Measurements from ENCODE around the gene GSG1L. TPM values are rescaled to one million over a fixed set of nuclear protein-coding genes. Genes with fewer than 3 reads are reported as not detected.

Gene GSG1L
- total RNA-seq, 2 donors from 2014 or later: not detected

DNA sequence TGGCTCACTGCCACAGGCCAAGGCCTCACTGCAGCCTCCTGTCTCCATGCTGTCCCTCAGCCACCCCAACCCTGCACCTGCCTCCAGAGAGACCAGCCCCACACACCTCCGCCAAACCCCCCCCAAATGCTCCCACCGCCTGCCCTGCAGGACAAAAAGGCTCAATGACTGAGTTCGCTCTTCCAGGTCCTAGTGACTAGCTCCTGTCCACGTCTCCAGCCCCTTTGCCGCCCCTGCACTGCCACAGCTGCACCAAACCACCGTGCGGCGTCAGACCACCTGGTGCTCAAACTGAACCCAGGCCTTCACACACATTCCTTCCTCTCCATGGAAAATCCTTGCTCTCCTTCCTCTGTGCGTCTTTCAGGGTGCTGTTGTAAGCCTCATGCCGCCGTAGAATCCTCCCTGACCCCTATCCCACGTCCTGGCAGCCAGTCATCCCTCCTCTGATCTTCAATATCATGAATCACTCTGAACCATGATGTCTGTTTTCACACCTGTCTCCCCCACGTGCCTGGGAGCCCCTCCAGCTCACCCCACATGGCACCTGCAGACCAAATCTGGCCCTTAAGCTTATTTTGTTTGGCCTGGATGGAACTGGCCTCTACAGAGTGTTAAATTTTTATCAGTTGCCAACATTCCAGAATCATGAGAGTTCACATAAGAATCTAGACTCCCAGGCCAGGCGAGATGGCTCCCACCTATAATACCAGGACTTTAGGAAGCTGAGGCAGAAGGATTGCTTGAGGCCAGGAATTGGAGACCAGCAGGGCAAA, 4.3 kb upstream of the GSG1L start:
- Mint-ChIP-seq H3K36me3 (ENCODE audit: insufficient read depth in 2 of 2) (no peaks in the 10 kb centered on the region), H3K27ac (no peak overlapping the region), H3K9me3 (no peaks in the 10 kb centered on the region), H3K27me3 (ENCODE audit: low read depth) (peaks cover 14% of the 10 kb centered on the region), H3K4me3 (no peak overlapping the region), H3K4me1 (ENCODE audit: low read depth) (no peaks in the 10 kb centered on the region)
- ATAC-seq (replicated peaks in 1 of 2): no peak
- no peak for DNase-seq

DNA sequence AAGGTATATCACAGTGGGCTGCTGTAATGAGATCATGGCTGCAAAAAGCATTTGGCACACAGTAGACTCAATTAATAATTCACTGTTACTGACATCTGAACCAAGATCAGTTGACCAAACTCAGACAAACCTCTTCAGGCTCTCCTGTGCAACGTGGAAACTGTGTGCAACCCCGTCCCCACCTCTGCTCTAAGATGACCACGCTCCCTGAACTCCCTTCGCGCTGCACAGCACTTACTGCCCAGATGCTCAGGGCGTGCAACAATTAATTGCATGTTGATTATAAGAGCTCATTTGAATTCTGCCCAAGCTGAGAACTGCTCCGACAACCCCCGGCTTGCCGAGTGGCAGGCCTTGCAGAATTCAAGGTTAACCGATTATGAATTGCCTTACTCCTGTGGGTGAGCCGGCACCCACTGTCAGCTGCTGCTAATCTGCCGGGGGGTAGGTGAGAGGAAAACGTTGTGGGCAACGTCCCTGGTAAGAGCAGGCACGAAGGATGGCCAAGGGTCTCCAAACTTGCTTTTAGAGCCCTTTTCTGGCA, 1.3 kb upstream of the GSG1L start:
- DNase-seq (no peak), ATAC-seq (replicated peaks in 1 of 2) (no peak)
- no peaks in the 10 kb centered on the region for H3K4me1 Mint-ChIP-seq (ENCODE audit: low read depth)
- no peak overlapping the region for H3K27ac Mint-ChIP-seq
- peak overlapping the region in 1 of 2 donors; percentile 10 for H3K4me3 Mint-ChIP-seq
- no peaks in the 10 kb centered on the region for H3K36me3 Mint-ChIP-seq (ENCODE audit: insufficient read depth in 2 of 2)
- no peaks in the 10 kb centered on the region for H3K9me3 Mint-ChIP-seq
- peaks cover 39% of the 10 kb centered on the region for H3K27me3 Mint-ChIP-seq (ENCODE audit: low read depth)

DNA sequence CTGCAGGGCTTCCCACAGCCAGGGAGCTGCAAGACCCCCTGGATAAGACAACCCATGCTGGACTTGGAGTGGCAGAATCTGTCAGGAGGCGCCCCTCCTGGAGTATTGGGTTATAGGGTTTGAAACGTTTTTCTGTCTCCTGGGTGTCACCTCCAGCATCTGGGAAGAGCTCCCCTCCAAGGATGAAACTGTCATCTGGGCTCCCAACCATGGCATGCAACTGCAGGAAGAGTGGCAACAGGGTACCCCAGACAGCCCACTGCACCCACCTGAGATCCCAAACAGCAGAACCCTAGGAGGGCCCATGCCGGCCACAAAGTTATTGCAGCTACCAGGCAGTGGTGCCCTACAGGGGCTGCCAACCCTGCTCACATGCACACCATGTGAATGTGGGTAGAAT, 636 bp upstream of the GSG1L start:
- no peak for DNase-seq
- no peak for ATAC-seq (replicated peaks in 1 of 2)
- Mint-ChIP-seq H3K27me3 (ENCODE audit: low read depth) (peaks cover 45% of the 10 kb centered on the region), H3K36me3 (ENCODE audit: insufficient read depth in 2 of 2) (no peaks in the 10 kb centered on the region), H3K9me3 (no peaks in the 10 kb centered on the region), H3K27ac (no peak overlapping the region), H3K4me1 (ENCODE audit: low read depth) (peaks cover 3% of the 10 kb centered on the region), H3K4me3 (no peak overlapping the region)

DNA sequence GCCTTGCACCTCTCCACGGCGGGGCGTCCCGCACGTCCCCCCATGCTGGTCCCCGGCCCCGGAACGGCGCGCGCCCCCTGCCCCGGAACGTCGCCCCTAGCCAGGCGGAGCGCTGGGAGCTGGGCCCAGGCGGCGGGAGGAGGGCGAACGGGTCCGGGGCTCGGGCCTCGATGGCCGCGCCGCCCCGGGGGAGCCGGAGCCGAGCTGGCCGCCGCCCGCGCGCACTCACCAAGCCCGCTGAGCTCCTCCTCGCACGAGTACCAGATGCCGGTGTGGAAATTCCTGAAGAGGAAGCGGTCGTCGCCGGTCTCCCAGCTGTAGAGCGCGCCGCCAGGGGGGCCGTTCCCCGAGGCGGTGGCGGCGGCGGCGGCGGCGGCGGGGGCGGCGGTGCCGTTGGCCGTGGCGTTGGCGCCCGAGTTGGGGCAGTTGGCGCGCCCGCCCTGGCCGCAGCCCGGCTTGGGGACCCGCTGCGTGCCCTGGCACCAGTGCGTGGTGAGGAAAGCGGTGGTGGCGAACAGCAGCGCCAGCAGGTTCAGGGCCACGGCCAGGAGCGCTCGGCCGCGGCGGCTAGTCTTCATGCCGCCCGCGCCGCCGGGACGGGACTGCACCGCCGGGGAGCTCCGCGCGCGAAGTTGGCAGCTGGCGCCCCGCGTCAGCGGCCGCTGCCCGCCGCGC, 530 bp downstream of the GSG1L start:
- no peak overlapping the region for H3K27ac Mint-ChIP-seq
- ATAC-seq (replicated peaks in 1 of 2) (peak; percentile 15 to 18), DNase-seq (no peak)
- no peaks in the 10 kb centered on the region for H3K36me3 Mint-ChIP-seq (ENCODE audit: insufficient read depth in 2 of 2)
- peaks cover 53% of the 10 kb centered on the region for H3K27me3 Mint-ChIP-seq (ENCODE audit: low read depth)
- H3K4me3 Mint-ChIP-seq: no peak overlapping the region
- H3K9me3 Mint-ChIP-seq: no peaks in the 10 kb centered on the region
- peaks cover 12% of the 10 kb centered on the region for H3K4me1 Mint-ChIP-seq (ENCODE audit: low read depth)

DNA sequence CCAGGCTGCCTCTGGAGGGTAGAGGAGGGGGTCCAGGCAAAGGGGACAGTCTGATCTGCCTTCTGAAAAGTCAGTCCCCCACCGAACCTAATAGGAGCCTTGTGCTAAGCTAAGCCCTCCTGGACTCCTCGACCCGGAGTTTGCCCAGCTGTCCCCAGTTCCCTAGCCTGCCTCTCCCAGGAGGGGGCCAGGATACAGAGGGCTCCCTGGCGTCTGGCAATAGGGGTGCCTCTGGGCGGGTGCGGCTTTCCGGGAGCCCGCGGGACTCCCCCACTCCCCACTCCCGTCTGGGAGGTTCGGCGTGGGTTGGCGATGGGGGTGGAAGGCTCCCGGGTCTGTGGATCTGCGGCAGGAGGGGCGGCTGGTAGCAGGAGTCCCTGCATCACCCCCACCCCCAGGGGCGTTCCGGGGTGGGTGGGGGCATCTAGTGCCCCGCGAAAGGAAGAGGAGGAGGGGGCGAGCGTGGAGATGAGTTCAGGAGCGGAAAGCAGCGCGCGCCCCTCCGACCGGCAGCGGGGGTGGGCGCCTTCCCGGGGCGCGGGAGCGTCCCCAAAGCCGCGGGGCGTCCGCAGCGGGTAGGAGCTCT, 1.2 kb downstream of the GSG1L start:
- Mint-ChIP-seq H3K36me3 (ENCODE audit: insufficient read depth in 2 of 2) (no peaks in the 10 kb centered on the region), H3K27ac (no peak overlapping the region), H3K4me1 (ENCODE audit: low read depth) (peaks cover 12% of the 10 kb centered on the region), H3K27me3 (ENCODE audit: low read depth) (peaks cover 49% of the 10 kb centered on the region), H3K4me3 (peak overlapping the region; percentile 51 to 62), H3K9me3 (no peaks in the 10 kb centered on the region)
- no peak for DNase-seq
- ATAC-seq (replicated peaks in 1 of 2): no peak

DNA sequence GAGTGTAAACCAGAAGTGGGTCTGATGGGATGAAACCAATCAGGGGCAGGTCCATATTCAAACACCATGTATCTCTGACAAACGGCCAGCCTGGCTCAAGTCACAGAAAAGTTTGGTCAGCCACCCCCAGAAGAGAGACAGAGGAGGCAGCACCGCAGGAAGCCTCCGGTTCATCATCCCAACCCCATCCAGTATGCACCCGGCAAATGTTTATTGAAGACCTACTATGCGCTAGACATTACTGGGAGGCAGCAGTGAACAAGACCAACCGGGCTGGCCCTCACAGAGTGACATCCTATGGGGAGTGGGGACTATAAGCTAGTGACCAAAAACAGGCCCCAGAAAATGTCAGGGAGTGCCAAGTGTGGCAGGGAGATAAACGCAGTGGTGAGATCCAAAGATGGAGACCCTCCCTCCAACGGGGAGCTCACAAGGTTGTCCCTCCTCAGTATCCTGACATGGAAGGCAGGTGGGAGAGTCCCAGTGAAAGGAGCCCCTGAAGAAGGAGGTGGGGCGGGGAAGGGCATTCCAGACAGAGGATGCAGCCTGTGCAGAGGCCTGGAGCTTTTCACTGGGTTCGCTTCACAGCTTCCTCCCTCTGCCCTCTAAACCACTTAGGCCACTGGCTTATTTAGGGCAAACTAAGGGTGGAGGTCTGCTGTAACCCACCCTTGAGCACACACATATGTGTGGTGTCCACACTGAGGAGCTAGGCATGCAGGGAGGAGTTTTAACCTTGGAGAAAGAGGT, 2.0 kb downstream of the GSG1L start:
- no peaks in the 10 kb centered on the region for H3K9me3 Mint-ChIP-seq
- ATAC-seq (replicated peaks in 1 of 2): no peak
- no peaks in the 10 kb centered on the region for H3K36me3 Mint-ChIP-seq (ENCODE audit: insufficient read depth in 2 of 2)
- H3K4me1 Mint-ChIP-seq (ENCODE audit: low read depth): peaks cover 12% of the 10 kb centered on the region
- DNase-seq: no peak
- H3K27ac Mint-ChIP-seq: no peak overlapping the region
- peak overlapping the region in 1 of 2 donors; percentile 62 for H3K4me3 Mint-ChIP-seq
- H3K27me3 Mint-ChIP-seq (ENCODE audit: low read depth): peaks cover 57% of the 10 kb centered on the region

DNA sequence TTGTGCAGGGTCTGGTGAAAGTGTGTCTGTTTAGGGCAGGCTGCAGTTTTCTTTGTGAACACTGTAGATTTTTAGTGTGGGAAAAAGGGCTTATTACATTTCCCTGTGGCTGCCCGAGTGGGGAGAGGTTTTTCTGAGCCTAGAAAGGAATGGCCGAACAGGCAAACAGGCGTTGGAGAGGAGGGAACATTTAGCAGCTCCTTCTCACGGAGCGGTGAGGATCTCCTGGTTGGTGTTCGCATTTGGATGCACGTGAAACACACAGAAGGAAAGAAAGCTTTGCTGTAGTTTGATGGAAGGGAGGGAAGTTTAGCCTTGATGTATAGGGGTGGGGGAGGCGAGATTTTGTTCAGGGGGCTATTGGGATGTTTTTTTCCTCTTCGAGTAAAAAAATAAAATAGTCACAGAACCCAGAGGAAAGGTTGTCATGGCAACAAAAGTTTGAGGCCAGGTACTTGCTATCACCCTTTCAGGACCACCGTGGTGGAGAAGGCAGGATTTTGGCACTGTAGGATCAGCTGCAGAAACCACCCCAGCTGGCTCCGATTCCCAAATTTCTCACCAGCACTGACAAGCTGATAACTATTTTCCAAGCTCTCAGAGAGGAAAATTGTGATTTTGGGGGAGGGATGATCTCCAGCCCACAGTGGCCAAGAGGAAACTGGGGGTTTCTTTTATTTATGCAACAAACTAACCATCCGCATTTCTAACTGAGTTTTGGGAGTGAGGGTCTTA, 3.5 kb downstream of the GSG1L start:
- peaks cover 54% of the 10 kb centered on the region for H3K27me3 Mint-ChIP-seq (ENCODE audit: low read depth)
- H3K4me3 Mint-ChIP-seq: no peak overlapping the region
- no peaks in the 10 kb centered on the region for H3K36me3 Mint-ChIP-seq (ENCODE audit: insufficient read depth in 2 of 2)
- H3K9me3 Mint-ChIP-seq: no peaks in the 10 kb centered on the region
- DNase-seq (no peak), ATAC-seq (replicated peaks in 1 of 2) (no peak)
- no peak overlapping the region for H3K27ac Mint-ChIP-seq
- H3K4me1 Mint-ChIP-seq (ENCODE audit: low read depth): peaks cover 12% of the 10 kb centered on the region

DNA sequence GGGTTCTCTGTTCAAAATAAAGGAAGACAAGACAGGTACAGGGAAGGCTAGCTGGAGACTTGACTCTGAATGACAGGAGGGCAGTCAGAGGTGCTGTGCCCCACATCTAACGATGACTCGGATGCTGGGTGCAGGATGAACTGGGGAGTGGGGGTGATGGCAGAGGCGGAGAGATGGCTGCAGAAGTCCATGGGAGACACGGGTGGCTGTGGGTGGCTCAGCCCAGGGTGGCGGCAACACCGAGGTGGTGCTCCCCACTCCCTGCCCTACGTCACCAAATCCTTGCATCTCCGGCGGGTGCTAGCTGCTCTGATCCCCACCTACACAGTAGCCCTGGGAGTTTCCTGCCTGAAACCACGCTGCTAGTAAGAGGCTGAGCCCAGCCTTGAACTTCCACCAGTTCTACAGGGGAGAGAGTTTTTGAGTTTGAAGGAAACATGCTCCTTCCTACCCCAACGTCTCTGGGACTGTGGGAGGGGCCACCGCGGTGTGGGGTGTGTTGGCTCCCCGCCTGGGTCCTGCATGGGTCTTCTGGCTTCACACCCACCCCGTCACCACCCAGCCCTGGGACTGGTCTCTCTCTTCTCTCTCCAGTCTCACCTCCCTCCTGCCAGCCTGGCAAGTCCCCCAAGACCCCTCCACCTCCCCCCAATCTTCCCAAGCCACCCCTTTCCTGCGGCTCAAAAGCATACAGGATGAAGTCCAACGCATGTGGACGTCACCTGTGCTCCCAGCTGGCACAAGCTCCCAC, 4.5 kb downstream of the GSG1L start:
- ATAC-seq (replicated peaks in 1 of 2) (peak; percentile 20 to 30), DNase-seq (no peak)
- H3K4me3 Mint-ChIP-seq: no peak overlapping the region

DNA sequence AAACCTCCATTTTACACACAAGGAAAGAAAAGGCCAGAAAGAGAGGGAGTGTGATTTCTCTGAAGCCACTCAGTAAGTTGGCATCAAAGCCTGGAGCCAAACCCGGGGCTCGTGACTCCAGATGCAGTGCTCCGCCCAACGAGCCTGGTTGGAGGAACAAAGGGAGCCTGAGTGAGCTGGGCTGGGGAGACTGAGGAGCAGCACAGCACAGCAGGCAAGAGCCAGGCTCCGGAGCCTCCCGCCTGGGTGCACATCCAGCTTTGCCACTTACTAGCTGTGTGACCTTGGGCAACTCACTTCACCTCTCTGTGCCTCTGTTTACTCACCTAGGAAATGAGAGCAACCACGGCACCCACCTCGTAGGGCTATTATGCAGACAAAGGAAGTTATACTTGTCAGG, 5.6 kb downstream of the GSG1L start:
- Mint-ChIP-seq H3K27ac (no peak overlapping the region), H3K4me3 (no peak overlapping the region), H3K9me3 (no peaks in the 10 kb centered on the region), H3K27me3 (ENCODE audit: low read depth) (peaks cover 58% of the 10 kb centered on the region), H3K36me3 (ENCODE audit: insufficient read depth in 2 of 2) (no peaks in the 10 kb centered on the region), H3K4me1 (ENCODE audit: low read depth) (peaks cover 12% of the 10 kb centered on the region)
- DNase-seq (no peak), ATAC-seq (replicated peaks in 1 of 2) (no peak)

More for the DNA sequence above, 4.5 kb downstream of the GSG1L start:
- H3K36me3 Mint-ChIP-seq (ENCODE audit: insufficient read depth in 2 of 2): no peaks in the 10 kb centered on the region
- H3K27me3 Mint-ChIP-seq (ENCODE audit: low read depth): peaks cover 51% of the 10 kb centered on the region
- H3K9me3 Mint-ChIP-seq: no peaks in the 10 kb centered on the region
- no peak overlapping the region for H3K27ac Mint-ChIP-seq
- peaks cover 12% of the 10 kb centered on the region for H3K4me1 Mint-ChIP-seq (ENCODE audit: low read depth)

DNA sequence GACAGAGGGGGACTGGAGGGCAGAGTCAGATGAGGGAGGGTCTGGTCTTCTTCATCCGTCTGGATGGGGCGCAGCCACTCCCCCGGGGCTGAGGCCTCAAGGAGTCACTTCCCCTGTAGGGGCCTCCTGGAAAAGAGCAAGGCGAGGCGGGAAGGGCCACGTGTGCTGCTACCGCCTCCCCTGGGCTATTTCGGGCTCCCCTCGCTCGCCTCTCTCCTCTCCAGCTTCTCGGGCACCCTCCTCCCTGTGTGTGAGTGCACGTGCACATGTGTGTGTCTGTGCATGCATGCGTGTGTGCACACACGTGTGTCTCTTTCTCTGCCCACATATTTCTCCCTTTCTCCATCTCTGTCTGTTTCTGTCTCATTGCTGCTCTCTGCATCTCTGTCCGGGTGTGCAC, 10.1 kb downstream of the GSG1L start:
- peaks cover 21% of the 10 kb centered on the region for H3K27me3 Mint-ChIP-seq (ENCODE audit: low read depth)
- no peak overlapping the region for H3K27ac Mint-ChIP-seq
- H3K9me3 Mint-ChIP-seq: peaks cover 0 to 3% of the 10 kb centered on the region in 2 donors
- ATAC-seq (replicated peaks in 1 of 2) (no peak), DNase-seq (no peak)
- H3K36me3 Mint-ChIP-seq (ENCODE audit: insufficient read depth in 2 of 2): no peaks in the 10 kb centered on the region
- no peak overlapping the region for H3K4me3 Mint-ChIP-seq
- peaks cover 2% of the 10 kb centered on the region for H3K4me1 Mint-ChIP-seq (ENCODE audit: low read depth)

DNA sequence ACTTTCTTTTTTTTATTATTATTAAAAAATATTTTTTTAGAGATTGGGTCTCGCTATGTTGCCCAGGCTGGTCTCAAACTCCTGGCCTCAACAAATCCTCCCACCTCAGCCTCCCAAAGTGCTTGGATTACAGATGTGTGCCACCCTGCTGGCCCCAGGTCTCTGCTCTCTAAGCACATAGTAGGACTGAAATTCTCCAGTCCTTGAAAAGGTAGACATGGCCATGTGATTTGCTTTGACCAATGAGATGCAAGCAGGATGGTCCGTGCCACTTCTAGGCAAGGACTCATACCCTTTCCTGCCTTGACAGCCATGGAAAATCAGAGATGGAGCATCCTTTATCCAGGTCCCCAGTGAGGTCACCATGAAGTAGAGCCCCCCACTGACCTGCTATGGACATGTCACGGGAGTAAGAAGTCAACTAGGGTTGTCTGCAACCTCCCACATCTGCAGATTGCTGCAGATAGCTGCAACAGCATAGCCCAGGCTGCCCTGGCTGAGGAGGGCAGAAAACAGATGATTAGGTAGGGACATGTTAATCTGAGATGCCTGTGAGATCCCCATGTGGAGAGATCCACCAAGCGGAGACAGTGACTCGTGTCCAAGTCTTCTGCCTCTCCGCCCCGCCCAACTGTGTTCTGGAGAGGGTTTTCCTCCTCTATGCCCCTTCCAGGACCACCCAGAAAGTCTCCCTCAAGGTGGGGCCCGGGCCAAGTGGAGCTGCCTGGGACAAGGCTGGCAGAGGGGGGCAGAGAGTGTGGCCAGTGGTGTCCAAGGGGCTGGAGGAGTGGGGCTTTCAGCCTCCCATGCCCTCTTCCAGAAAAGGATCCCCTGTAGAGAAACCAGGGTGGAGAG, 11.0 kb downstream of the GSG1L start:
- no peaks in the 10 kb centered on the region for H3K36me3 Mint-ChIP-seq (ENCODE audit: insufficient read depth in 2 of 2)
- no peaks in the 10 kb centered on the region for H3K4me1 Mint-ChIP-seq (ENCODE audit: low read depth)
- ATAC-seq (replicated peaks in 1 of 2) (no peak), DNase-seq (no peak)
- peaks cover 18% of the 10 kb centered on the region for H3K27me3 Mint-ChIP-seq (ENCODE audit: low read depth)
- H3K9me3 Mint-ChIP-seq: peaks cover 0 to 3% of the 10 kb centered on the region in 2 donors
- no peak overlapping the region for H3K27ac Mint-ChIP-seq
- H3K4me3 Mint-ChIP-seq: no peak overlapping the region
